Tibial nerve (tissue), 4 donors: ENCODE data around the gene RSL1D1. TPM values are rescaled to one million over a fixed set of nuclear protein-coding genes. Genes with fewer than 3 reads are reported as not detected.
A peak's percentile ranks its signal among the peaks of the same experiment; 100 is the strongest.

Source experiments
- DNase-seq, 2 donors: peaks; one replicate each; pipeline ENCODE4 v3.0.0-alpha.2; 2019; ENCODE audit warnings: low spot score in 2 of 2
- H3K27ac ChIP-seq, 4 donors: fragments of 200-600 bp; sonication (generic) in 3 of 4; one replicate each; pipeline ENCODE4 v1.5.1; 2017 to 2019; ENCODE audit warnings: mild to moderate bottlenecking in 1 of 4
- H3K27me3 ChIP-seq, 2 donors: fragments of 200-600 bp; sonication (generic) in 1 of 2; one replicate each; pipeline versions ENCODE4 v1.5.1 to v1.6.0; 2017 to 2019
- H3K36me3 ChIP-seq, 3 donors: fragments of 200-600 bp; sonication (generic); one replicate each; pipeline ENCODE4 v1.5.1; 2018 to 2019
- H3K4me1 ChIP-seq, 4 donors: fragments of 200-600 bp; sonication (generic) in 3 of 4; one replicate each; pipeline ENCODE4 v1.5.1; 2017 to 2019
- H3K4me3 ChIP-seq, 4 donors: fragments of 200-600 bp; sonication (generic) in 3 of 4; one replicate each; pipeline ENCODE4 v1.5.1; 2017 to 2019; ENCODE audit warnings: mild to moderate bottlenecking in 1 of 4, moderate library complexity in 1 of 4
- H3K9me3 ChIP-seq, 4 donors: fragments of 200-600 bp; sonication (generic) in 3 of 4; one replicate each; pipeline ENCODE4 v1.5.1; 2017 to 2019
- EP300 ChIP-seq, 2 donors: sonication (generic); formaldehyde crosslinking; IDR thresholded peaks; one replicate each; pipeline ENCODE4 v1.6.1; 2017; ENCODE audit warnings: antibody characterized with exemption in 2 of 2, mild to moderate bottlenecking in 1 of 2
- POLR2A ChIP-seq, 2 donors: fragments of 450-650 bp; IDR thresholded peaks; one replicate each; pipeline ENCODE4 v1.6.1; 2017; ENCODE audit warnings: antibody characterized with exemption in 2 of 2, mild to moderate bottlenecking in 2 of 2, moderate library complexity in 2 of 2
- WGBS, 2 donors: methylation state at CpG; one replicate each; pipeline ENCODE4 v1.1.5; 2018; 5-methylcytosine and 5-hydroxymethylcytosine counted together
- total RNA-seq, 4 donors: library from RNA; depleted of rRNA; stranded (reverse); fragments of >200 nt; gene quantifications; one replicate each; pipeline ENCODE4 v1.1.0, GENCODE V29; 2016
- TF ChIP-seq, protein P1 (sequence below), 5 experiments: fragments of 200-600 bp in 3 of 5; fragments of 450-650 bp in 2 of 5; sonication (generic) in 3 of 5; IDR thresholded peaks; one replicate each; pipeline ENCODE4 v1.5.1; 2016 to 2019; ENCODE audit warnings: antibody characterized with exemption in 5 of 5, mild to moderate bottlenecking in 3 of 5, moderate library complexity in 2 of 5

Gene RSL1D1
- total RNA-seq, 4 donors from 2014 or later: 67.3 to 107 (median 103) TPM

DNA sequence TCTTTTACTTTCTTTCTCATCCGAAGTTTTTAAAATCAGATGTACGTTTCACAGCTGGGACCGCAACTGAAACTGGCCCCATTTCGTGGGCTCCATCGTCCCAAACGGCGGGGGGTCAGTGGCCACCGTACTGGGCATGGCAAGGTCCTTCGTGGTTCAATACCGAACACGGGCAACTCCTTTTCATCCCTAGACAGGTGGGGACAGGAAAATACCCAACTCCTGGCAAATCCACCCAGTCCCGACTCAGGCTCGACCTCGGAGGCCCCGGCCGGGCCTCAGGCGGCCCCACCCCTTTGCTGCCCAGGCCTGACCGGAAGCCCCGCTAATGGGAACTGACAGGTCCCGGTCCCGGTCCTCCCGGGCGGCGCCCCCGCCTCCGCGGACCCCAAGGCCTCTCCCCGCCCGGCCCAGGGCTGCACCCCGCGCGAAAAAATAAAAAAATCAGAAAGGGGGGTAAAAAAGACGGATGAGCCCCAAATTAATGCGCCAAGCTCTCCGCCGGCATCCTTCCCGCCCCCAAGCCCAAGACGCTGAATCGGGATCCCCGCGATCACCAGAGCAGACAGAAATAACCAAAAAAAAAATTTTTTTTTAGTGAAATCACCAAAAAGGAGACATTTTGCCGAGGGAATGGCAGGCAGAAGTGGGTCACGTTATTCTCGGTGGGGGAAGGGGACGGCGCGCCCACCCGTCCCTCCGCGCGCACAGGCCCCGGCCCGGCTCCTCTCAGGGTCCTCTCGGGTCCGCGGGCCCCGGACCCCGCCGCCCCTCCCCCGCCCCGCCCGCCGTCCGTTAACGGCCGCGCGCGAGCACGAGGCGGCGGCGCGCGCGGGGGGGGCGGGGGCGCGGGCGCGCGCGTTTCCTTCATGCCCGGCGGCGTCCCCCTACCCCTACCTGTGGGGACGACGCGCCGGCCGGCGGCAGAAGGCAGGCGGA, 54.8 kb downstream of the RSL1D1 start:
- peak overlapping the region; percentile 95 to 100 (median 98) for H3K27ac ChIP-seq
- H3K36me3 ChIP-seq: peaks cover 0 to 6% (median 0%) of the 10 kb centered on the region in 3 donors
- no peaks in the 10 kb centered on the region for H3K9me3 ChIP-seq
- peaks cover 3 to 72% (median 42%) of the 10 kb centered on the region in 4 donors for H3K4me1 ChIP-seq
- WGBS, 2 donors: 1 to 2% methylated on average over 44 to 53 of the region's 93 CpGs
- TF ChIP-seq, protein P1, sequence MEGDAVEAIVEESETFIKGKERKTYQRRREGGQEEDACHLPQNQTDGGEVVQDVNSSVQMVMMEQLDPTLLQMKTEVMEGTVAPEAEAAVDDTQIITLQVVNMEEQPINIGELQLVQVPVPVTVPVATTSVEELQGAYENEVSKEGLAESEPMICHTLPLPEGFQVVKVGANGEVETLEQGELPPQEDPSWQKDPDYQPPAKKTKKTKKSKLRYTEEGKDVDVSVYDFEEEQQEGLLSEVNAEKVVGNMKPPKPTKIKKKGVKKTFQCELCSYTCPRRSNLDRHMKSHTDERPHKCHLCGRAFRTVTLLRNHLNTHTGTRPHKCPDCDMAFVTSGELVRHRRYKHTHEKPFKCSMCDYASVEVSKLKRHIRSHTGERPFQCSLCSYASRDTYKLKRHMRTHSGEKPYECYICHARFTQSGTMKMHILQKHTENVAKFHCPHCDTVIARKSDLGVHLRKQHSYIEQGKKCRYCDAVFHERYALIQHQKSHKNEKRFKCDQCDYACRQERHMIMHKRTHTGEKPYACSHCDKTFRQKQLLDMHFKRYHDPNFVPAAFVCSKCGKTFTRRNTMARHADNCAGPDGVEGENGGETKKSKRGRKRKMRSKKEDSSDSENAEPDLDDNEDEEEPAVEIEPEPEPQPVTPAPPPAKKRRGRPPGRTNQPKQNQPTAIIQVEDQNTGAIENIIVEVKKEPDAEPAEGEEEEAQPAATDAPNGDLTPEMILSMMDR (IDR thresholded peaks at IDR 0.05): peak in 1 of 5 experiments; percentile 15
- peak in 1 of 2 donors; percentile 29 for TF ChIP-seq EP300 (IDR thresholded peaks at IDR 0.05)
- no peak for TF ChIP-seq POLR2A (IDR thresholded peaks at IDR 0.05)
- no peaks in the 10 kb centered on the region for H3K27me3 ChIP-seq
- H3K4me3 ChIP-seq: peak overlapping the region; percentile 84 to 99 (median 90)
- peak; percentile 40 to 48 for DNase-seq

DNA sequence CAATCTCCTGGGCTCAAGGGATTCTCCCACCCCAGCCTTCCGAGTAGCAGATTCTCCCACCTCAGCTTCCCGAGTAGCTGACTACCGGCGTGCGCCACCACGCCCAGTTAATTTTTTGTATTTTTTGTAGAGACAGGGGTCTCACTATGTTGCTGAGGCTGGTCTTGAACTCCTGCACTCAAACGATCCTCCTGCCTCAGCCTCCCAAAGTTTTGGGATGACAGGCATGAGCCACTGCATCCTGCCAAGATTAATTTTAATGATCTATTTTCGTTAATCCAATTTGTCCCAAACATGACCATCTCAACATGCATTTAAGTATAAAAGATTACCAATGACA, 55.5 kb downstream of the RSL1D1 start:
- H3K4me3 ChIP-seq: peak overlapping the region; percentile 84 to 99 (median 90)
- peak overlapping the region; percentile 25 to 100 (median 98) for H3K27ac ChIP-seq
- 54 to 58% methylated on average over 8 of the region's 8 CpGs for WGBS, 2 donors
- H3K9me3 ChIP-seq: no peaks in the 10 kb centered on the region
- TF ChIP-seq, protein P1 (IDR thresholded peaks at IDR 0.05): no peak
- no peak for TF ChIP-seq POLR2A (IDR thresholded peaks at IDR 0.05)
- TF ChIP-seq EP300 (IDR thresholded peaks at IDR 0.05): no peak
- peaks cover 3 to 79% (median 44%) of the 10 kb centered on the region in 4 donors for H3K4me1 ChIP-seq
- no peak for DNase-seq
- peaks cover 0 to 6% (median 0%) of the 10 kb centered on the region in 3 donors for H3K36me3 ChIP-seq
- no peaks in the 10 kb centered on the region for H3K27me3 ChIP-seq

DNA sequence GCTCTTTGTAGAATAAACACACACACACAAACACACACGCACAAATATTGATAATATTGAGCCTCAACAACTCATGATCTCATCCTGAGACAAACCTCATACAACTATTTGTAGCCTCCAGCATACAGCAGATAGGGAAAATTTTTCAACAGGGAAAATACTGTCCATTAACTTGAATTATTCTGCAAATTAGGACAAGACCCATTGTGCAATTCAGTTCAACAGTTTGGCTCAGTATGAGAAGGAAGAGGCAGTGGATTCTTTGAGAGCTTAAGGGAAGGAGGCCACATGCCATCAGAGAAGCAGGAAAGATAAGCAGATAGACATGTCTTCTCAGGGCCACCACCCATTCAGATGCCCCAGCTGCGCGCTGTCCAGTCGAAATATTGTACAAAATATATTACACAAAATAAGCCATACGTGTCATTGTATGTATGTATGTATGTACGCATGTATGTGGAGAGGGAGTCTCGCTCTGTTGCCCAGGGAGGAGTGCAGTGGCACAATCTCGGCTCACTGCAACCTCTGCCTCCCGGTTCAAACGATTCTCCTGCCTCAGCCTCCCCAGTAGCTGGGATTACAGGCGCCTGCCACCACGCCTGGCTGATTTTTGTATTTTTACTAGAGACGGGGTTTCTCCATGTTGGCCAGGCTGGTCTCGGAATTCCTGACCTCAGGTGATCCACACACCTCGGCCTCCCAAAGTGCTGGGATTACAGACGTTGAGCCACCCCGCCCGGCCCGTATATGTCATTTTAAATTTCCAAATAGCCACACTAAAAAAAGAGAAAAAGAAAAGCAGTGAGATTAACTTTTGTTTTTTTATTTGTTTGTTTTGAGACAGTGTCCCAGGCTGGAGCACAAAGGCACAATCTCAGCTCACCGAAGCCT, 56.1 kb downstream of the RSL1D1 start:
- H3K27ac ChIP-seq: peak overlapping the region; percentile 25 to 100 (median 98)
- H3K27me3 ChIP-seq: no peaks in the 10 kb centered on the region
- no peaks in the 10 kb centered on the region for H3K9me3 ChIP-seq
- peak in 1 of 2 donors; percentile 35 for DNase-seq
- H3K36me3 ChIP-seq: peaks cover 0 to 11% (median 0%) of the 10 kb centered on the region in 3 donors
- WGBS, 2 donors: 79 to 83% methylated on average over 20 of the region's 20 CpGs
- peaks cover 3 to 85% (median 44%) of the 10 kb centered on the region in 4 donors for H3K4me1 ChIP-seq
- TF ChIP-seq, protein P1 (IDR thresholded peaks at IDR 0.05): no peak
- no peak for TF ChIP-seq EP300 (IDR thresholded peaks at IDR 0.05)
- TF ChIP-seq POLR2A (IDR thresholded peaks at IDR 0.05): no peak
- peak overlapping the region in 3 of 4 donors; percentile 88 to 99 (median 91) for H3K4me3 ChIP-seq

DNA sequence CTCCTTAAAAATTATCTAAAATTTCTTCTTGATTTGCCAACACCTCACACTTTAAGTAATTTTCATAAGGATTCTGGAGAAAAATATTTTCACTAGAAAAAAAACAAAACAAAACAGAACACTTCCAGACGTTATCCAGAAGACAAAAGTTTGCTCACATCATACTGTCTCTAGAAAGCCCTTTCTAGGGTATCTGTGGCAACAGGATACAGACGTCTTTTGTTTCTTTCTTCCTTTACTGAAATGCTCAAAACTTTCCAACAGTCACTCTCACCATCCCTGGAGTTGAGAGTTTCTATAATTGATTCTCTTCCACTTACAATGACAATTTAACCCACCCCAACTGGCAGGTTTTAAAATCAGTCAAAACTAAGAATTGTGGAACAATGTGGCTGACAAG, 56.9 kb downstream of the RSL1D1 start:
- Histone ChIP-seq H3K27me3 (no peaks in the 10 kb centered on the region), H3K4me3 (no peak overlapping the region), H3K36me3 (peaks cover 0 to 11% (median 0%) of the 10 kb centered on the region in 3 donors), H3K9me3 (no peaks in the 10 kb centered on the region), H3K4me1 (peaks cover 3 to 80% (median 44%) of the 10 kb centered on the region in 4 donors), H3K27ac (peak overlapping the region in 2 of 4 donors; percentile 98 to 100)
- TF ChIP-seq EP300 (IDR thresholded peaks at IDR 0.05) (no peak), POLR2A (IDR thresholded peaks at IDR 0.05) (no peak)
- TF ChIP-seq, protein P1 (IDR thresholded peaks at IDR 0.05): no peak
- no peak for DNase-seq
- WGBS, 2 donors: 8% methylated on average over 2 of the region's 2 CpGs
